SK-N-SH treated with all-trans-retinoic acid at 6 μM for 48 hours (cell line): Measurements from ENCODE around the gene AGTPBP1.
A peak's percentile ranks its signal among the peaks of the same experiment; 100 is the strongest.

Experiments used
- ATAC-seq: fragments of 200-7000 bp; cut with Tn5 transposase; 3 replicates; pipeline ENCODE4 v1.9.1; 2020; ENCODE audit warnings: mild to moderate bottlenecking, moderate library complexity
- CSDC2 ChIP-seq: fragments of 250-450 bp; sonication (Bioruptor Pico); IDR thresholded peaks from 2 replicates; pipeline ENCODE4 v1.5.0; 2020; ENCODE audit warnings: mild to moderate bottlenecking, moderate library complexity
- ESRRG ChIP-seq: fragments of 250-450 bp; sonication (Bioruptor Pico); IDR thresholded peaks from 2 replicates; pipeline ENCODE4 v1.6.1; 2021; ENCODE audit warnings: mild to moderate bottlenecking
- GLIS3 ChIP-seq: fragments of 250-450 bp; sonication (Bioruptor Pico); IDR thresholded peaks from 2 replicates; pipeline ENCODE4 v1.5.0; 2020; ENCODE audit warnings: mild to moderate bottlenecking, moderate library complexity
- OSR1 ChIP-seq: fragments of 250-450 bp; sonication (Bioruptor Pico); IDR thresholded peaks from 2 replicates; pipeline ENCODE4 v1.8.0; 2022; ENCODE audit warnings: moderate library complexity, mild to moderate bottlenecking, inconsistent platforms
- POU6F1 ChIP-seq: fragments of 250-450 bp; sonication (Bioruptor Pico); IDR thresholded peaks from 2 replicates; pipeline ENCODE4 v1.8.0; 2021; ENCODE audit warnings: low read depth, mild to moderate bottlenecking, moderate library complexity, borderline replicate concordance
- PPARA ChIP-seq: fragments of 250-450 bp; sonication (Bioruptor Pico); IDR thresholded peaks from 2 replicates; pipeline ENCODE4 v1.5.0; 2020; ENCODE audit warnings: mild to moderate bottlenecking, borderline replicate concordance
- RARB ChIP-seq: fragments of 250-450 bp; sonication (Bioruptor Pico); IDR thresholded peaks from 2 replicates; pipeline ENCODE4 v1.8.0; 2021; ENCODE audit warnings: mild to moderate bottlenecking, moderate library complexity
- TCF4 ChIP-seq: fragments of 250-450 bp; sonication (Bioruptor Pico); IDR thresholded peaks from 2 replicates; pipeline ENCODE4 v1.8.0; 2021; ENCODE audit warnings: mild to moderate bottlenecking, moderate library complexity, borderline replicate concordance
- ZFP3 ChIP-seq: fragments of 250-450 bp; sonication (Bioruptor Pico); IDR thresholded peaks from 2 replicates; pipeline ENCODE4 v1.5.0; 2020; ENCODE audit warnings: mild to moderate bottlenecking, moderate library complexity
- ZFP30 ChIP-seq: fragments of 450-650 bp; formaldehyde crosslinking; IDR thresholded peaks from 2 replicates; pipeline ENCODE4 v1.5.0; 2022; ENCODE audit warnings: mild to moderate bottlenecking, moderate library complexity
- ZNF565 ChIP-seq: fragments of 450-650 bp; formaldehyde crosslinking; conservative IDR thresholded peaks from 2 replicates; pipeline ENCODE4 v1.5.0; 2020; ENCODE audit warnings: low read depth, mild to moderate bottlenecking, moderate library complexity
- ZNF70 ChIP-seq: fragments of 450-650 bp; formaldehyde crosslinking; IDR thresholded peaks from 2 replicates; pipeline ENCODE4 v1.5.0; 2020; ENCODE audit warnings: mild to moderate bottlenecking, moderate library complexity
- ZNF8 ChIP-seq: fragments of 450-650 bp; formaldehyde crosslinking; IDR thresholded peaks from 2 replicates; pipeline ENCODE4 v1.5.0; 2020; ENCODE audit warnings: mild to moderate bottlenecking, moderate library complexity
- TF ChIP-seq, protein P1 (sequence below): fragments of 250-450 bp; sonication (Bioruptor Pico); IDR thresholded peaks from 2 replicates; pipeline ENCODE4 v1.8.0; 2020; ENCODE audit warnings: mild to moderate bottlenecking, moderate library complexity, borderline replicate concordance
- TF ChIP-seq, protein P2 (sequence below): fragments of 250-450 bp; sonication (Bioruptor Pico); IDR thresholded peaks from 2 replicates; pipeline ENCODE4 v1.5.1; 2021; ENCODE audit warnings: mild to moderate bottlenecking, moderate library complexity
- TF ChIP-seq, protein P3 (sequence below): fragments of 250-450 bp; sonication (Bioruptor Pico); IDR thresholded peaks from 2 replicates; pipeline ENCODE4 v1.5.0; 2020; ENCODE audit warnings: mild to moderate bottlenecking, moderate library complexity

AGTPBP1 gene

DNA sequence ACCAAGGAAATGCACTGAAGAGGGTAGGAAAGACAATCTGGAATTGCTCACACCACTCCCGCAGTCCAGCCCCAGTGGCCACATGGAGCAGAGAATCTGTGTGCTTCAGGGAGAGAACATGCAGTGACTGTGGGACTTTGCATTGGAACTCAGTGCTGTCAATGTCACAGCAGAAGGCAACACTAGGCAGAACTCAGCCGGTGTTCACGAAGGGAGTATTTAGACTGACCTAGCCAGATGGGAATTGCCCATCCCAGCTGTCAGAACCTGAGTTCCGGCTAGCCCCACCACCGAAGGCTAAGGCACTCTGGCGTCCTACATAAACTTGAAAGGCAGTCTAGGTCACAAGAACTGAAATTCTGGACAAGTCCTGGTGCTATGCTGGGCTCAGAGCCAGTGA is 139.0 kb downstream of the AGTPBP1 start:
- no peak for TF ChIP-seq ZNF70 (CRISPR knock-in tag)
- TF ChIP-seq OSR1 (CRISPR knock-in tag) = no peak
- TF ChIP-seq PPARA = no peak
- TF ChIP-seq, protein P1, sequence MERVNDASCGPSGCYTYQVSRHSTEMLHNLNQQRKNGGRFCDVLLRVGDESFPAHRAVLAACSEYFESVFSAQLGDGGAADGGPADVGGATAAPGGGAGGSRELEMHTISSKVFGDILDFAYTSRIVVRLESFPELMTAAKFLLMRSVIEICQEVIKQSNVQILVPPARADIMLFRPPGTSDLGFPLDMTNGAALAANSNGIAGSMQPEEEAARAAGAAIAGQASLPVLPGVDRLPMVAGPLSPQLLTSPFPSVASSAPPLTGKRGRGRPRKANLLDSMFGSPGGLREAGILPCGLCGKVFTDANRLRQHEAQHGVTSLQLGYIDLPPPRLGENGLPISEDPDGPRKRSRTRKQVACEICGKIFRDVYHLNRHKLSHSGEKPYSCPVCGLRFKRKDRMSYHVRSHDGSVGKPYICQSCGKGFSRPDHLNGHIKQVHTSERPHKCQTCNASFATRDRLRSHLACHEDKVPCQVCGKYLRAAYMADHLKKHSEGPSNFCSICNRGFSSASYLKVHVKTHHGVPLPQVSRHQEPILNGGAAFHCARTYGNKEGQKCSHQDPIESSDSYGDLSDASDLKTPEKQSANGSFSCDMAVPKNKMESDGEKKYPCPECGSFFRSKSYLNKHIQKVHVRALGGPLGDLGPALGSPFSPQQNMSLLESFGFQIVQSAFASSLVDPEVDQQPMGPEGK (CRISPR knock-in tag) = no peak
- no peak for TF ChIP-seq TCF4
- TF ChIP-seq POU6F1 = no peak
- TF ChIP-seq, protein P2, sequence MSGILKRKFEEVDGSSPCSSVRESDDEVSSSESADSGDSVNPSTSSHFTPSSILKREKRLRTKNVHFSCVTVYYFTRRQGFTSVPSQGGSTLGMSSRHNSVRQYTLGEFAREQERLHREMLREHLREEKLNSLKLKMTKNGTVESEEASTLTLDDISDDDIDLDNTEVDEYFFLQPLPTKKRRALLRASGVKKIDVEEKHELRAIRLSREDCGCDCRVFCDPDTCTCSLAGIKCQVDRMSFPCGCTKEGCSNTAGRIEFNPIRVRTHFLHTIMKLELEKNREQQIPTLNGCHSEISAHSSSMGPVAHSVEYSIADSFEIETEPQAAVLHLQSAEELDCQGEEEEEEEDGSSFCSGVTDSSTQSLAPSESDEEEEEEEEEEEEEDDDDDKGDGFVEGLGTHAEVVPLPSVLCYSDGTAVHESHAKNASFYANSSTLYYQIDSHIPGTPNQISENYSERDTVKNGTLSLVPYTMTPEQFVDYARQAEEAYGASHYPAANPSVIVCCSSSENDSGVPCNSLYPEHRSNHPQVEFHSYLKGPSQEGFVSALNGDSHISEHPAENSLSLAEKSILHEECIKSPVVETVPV = no peak
- no peak for TF ChIP-seq CSDC2 (CRISPR knock-in tag)
- TF ChIP-seq GLIS3 (CRISPR knock-in tag) = no peak
- TF ChIP-seq ZFP30 (CRISPR knock-in tag) = no peak
- TF ChIP-seq, protein P3, sequence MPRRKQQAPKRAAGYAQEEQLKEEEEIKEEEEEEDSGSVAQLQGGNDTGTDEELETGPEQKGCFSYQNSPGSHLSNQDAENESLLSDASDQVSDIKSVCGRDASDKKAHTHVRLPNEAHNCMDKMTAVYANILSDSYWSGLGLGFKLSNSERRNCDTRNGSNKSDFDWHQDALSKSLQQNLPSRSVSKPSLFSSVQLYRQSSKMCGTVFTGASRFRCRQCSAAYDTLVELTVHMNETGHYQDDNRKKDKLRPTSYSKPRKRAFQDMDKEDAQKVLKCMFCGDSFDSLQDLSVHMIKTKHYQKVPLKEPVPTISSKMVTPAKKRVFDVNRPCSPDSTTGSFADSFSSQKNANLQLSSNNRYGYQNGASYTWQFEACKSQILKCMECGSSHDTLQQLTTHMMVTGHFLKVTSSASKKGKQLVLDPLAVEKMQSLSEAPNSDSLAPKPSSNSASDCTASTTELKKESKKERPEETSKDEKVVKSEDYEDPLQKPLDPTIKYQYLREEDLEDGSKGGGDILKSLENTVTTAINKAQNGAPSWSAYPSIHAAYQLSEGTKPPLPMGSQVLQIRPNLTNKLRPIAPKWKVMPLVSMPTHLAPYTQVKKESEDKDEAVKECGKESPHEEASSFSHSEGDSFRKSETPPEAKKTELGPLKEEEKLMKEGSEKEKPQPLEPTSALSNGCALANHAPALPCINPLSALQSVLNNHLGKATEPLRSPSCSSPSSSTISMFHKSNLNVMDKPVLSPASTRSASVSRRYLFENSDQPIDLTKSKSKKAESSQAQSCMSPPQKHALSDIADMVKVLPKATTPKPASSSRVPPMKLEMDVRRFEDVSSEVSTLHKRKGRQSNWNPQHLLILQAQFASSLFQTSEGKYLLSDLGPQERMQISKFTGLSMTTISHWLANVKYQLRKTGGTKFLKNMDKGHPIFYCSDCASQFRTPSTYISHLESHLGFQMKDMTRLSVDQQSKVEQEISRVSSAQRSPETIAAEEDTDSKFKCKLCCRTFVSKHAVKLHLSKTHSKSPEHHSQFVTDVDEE = no peak
- no peak for TF ChIP-seq ESRRG
- no peak for TF ChIP-seq ZNF565
- no peak for TF ChIP-seq ZFP3
- TF ChIP-seq ZNF8 (CRISPR knock-in tag) = no peak
- ATAC-seq = no peak

DNA sequence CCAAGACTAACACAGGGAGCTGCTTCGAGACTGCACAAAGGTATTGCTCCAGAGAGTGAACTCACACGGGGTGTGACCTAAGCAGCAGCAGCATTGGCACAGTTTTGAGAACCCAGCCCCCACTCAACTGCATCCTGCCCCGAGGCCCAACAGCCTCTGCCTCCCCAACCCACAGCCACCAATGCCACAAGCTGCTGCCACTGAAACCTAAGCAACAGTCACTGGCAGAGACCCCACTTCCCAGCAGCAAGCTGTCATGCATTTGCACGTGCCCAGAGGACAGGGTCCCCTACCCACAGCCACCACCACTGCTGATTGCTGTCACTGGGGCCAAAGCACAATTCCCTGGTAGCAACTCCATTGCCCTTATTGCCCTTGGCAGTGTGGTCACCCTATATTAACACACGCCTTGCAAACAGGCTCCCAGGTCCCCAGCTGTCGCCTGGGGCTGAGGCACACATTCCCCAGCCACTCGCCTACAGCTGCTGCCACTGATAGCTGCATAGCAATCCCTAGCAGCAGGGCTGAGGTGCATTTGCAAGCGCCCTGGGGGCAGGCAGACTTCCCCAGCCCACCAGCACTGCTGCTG is 141.0 kb downstream of the AGTPBP1 start:
- TF ChIP-seq POU6F1 (no peak), GLIS3 (CRISPR knock-in tag) (no peak), PPARA (no peak), ZNF565 (no peak), CSDC2 (CRISPR knock-in tag) (no peak), ZNF8 (CRISPR knock-in tag) (no peak), OSR1 (CRISPR knock-in tag) (no peak), TCF4 (no peak), ZFP3 (no peak), RARB (CRISPR knock-in tag) (no peak), ESRRG (no peak)
- TF ChIP-seq, protein P3 = no peak
- TF ChIP-seq, protein P2 = no peak
- TF ChIP-seq, protein P1 (CRISPR knock-in tag) = no peak
- ATAC-seq = peak; percentile 24; the same call in 2 of the 3 replicates
